Mucosa of descending colon (tissue), 3 donors: ENCODE results near the gene SLC26A4. TPM values are rescaled to one million over a fixed set of nuclear protein-coding genes. Genes with fewer than 3 reads are reported as not detected.

Source experiments
- ATAC-seq: fragments of 200-7000 bp; cut with Tn5 transposase; one replicate; pipeline ENCODE4 v1.9.1; 2020; ENCODE audit warnings: mild to moderate bottlenecking, moderate library complexity
- DNase-seq, 3 donors: peaks; one replicate each; pipeline ENCODE4 v3.0.0-alpha.2; 2020
- H3K36me3 ChIP-seq: fragments of 200-600 bp; one replicate; pipeline ENCODE4 v1.8.0; 2021; ENCODE audit warnings: low read depth, mild to moderate bottlenecking
- H3K4me1 ChIP-seq: fragments of 200-600 bp; one replicate; pipeline ENCODE4 v1.8.0; 2021; ENCODE audit warnings: low read depth, mild to moderate bottlenecking
- H3K4me3 ChIP-seq: fragments of 200-600 bp; one replicate; pipeline ENCODE4 v1.8.0; 2021; ENCODE audit warnings: mild to moderate bottlenecking
- H3K9me3 ChIP-seq: fragments of 200-600 bp; one replicate; pipeline ENCODE4 v1.8.0; 2021; ENCODE audit warnings: mild to moderate bottlenecking
- intact Hi-C, 2 donors: fragments of 100-400 bp; cut with DNase I in 1 of 2; cut with micrococcal nuclease in 1 of 2; formaldehyde crosslinking; loops; one replicate each; pipeline versions ENCODE4 v1.11.0 to v1.11.1; 2022; cut with DNase I, micrococcal nuclease
- total RNA-seq, 3 donors: library from RNA; stranded (reverse); fragmentation: NEBNext Ultra II Directional in 2 of 3; extraction: Animal tissue kit (Norgen Biotek cat#: 25700) in 2 of 3; gene quantifications; one replicate each; pipeline versions ENCODE4 v1.2.1 to v1.2.4, GENCODE V29; 2021 to 2023
- TF ChIP-seq, protein P1 (sequence below): fragments of 200-600 bp; IDR thresholded peaks from one replicate; pipeline ENCODE4 v1.8.0; 2022; ENCODE audit warnings: antibody characterized with exemption, mild to moderate bottlenecking
- donor health status: DM: no; HTN: no; CAD: no; lungs with moderate emphysema.
- donor health status: DM: no; HTN: no; CAD: no.
- donor health status: DM: no; HTN: yes; CAD: no.

Gene SLC26A4
- total RNA-seq, 3 donors from 2014 or later: 0.48 to 1.4 (median 0.57) TPM

DNA sequence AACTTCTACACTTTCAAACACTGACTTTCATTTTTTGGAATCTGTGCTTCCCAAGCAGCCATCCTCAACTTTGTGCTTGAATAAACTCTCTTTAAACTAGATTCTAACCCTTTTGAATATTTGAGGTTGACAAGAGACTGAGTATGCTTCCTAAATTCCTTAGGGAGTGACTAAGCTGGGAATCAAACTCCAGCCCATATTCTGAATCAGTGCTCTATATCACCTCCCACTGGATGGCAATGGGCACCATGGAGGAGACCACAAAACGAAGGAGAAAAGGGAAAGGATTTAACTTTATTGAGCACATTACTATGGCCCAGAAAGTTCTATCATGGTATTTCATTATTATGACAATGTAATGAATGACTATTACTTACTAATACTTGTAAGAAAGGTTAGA, 17.2 kb upstream of the SLC26A4 start:
- Histone ChIP-seq H3K4me1 (no peaks in the 10 kb centered on the region), H3K4me3 (no peak overlapping the region), H3K9me3 (no peaks in the 10 kb centered on the region), H3K36me3 (no peaks in the 10 kb centered on the region)
- ATAC-seq: no peak
- DNase-seq: no peak
- intact Hi-C loops: no loop called here
- TF ChIP-seq, protein P1, sequence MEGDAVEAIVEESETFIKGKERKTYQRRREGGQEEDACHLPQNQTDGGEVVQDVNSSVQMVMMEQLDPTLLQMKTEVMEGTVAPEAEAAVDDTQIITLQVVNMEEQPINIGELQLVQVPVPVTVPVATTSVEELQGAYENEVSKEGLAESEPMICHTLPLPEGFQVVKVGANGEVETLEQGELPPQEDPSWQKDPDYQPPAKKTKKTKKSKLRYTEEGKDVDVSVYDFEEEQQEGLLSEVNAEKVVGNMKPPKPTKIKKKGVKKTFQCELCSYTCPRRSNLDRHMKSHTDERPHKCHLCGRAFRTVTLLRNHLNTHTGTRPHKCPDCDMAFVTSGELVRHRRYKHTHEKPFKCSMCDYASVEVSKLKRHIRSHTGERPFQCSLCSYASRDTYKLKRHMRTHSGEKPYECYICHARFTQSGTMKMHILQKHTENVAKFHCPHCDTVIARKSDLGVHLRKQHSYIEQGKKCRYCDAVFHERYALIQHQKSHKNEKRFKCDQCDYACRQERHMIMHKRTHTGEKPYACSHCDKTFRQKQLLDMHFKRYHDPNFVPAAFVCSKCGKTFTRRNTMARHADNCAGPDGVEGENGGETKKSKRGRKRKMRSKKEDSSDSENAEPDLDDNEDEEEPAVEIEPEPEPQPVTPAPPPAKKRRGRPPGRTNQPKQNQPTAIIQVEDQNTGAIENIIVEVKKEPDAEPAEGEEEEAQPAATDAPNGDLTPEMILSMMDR: no peak

DNA sequence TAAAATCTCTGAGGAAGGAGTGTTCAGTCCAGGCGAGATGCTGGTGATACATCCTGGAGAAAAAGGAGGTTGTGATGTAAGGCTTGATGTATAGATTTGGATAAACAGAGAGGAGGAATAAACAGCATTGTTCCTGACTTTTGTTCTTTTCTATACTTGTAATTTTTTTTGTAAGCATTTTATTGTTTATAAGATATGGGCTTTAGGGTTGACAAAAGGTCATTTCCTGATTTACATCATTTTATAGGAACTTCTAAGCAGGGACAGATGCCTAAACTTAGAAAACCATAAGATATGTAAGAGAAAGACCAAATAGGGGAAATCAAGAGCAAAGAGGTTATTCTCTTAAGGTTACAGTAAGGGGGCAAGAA, 16.7 kb upstream of the SLC26A4 start:
- H3K4me3 ChIP-seq: no peak overlapping the region
- TF ChIP-seq, protein P1: no peak
- ATAC-seq (peak; percentile 59), DNase-seq (no peak)
- H3K9me3 ChIP-seq: no peaks in the 10 kb centered on the region
- no peaks in the 10 kb centered on the region for H3K36me3 ChIP-seq
- no peaks in the 10 kb centered on the region for H3K4me1 ChIP-seq
- intact Hi-C loops: no loop called here

DNA sequence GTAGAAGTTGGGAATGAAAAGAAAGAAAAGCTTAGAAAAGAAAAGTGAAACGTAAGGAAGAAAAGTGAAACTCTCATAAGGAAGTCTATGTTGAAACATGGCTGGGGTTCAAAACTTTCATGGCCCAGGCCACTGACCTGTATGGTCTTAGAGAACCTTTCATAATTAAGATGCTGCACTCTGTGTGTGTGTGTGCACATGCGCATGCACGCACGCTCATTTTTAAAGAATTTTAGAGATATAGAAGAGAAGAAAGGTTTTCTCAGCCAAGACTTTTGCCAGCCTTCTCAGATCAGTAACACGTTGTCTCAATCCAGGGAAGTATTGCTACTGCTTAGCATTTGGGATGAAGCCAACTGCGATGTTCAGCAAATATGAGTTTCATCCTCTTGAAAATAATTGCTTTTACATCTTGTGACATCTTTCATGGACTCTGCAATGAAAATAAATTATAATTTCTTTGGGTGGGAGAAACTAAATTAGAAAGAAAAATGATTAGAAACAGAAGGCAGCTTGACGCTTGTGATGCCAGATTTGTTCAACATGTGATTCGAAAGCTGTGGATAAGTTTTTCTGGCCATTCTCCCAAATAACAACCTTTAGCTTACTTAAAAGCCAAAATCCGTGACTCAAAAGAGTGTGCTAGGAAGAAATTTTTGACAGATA, 16.2 kb upstream of the SLC26A4 start:
- Histone ChIP-seq H3K9me3 (no peaks in the 10 kb centered on the region), H3K4me1 (no peaks in the 10 kb centered on the region), H3K36me3 (no peaks in the 10 kb centered on the region), H3K4me3 (no peak overlapping the region)
- peak; percentile 71 for ATAC-seq
- intact Hi-C loops: no loop called here
- no peak for DNase-seq
- TF ChIP-seq, protein P1: no peak

DNA sequence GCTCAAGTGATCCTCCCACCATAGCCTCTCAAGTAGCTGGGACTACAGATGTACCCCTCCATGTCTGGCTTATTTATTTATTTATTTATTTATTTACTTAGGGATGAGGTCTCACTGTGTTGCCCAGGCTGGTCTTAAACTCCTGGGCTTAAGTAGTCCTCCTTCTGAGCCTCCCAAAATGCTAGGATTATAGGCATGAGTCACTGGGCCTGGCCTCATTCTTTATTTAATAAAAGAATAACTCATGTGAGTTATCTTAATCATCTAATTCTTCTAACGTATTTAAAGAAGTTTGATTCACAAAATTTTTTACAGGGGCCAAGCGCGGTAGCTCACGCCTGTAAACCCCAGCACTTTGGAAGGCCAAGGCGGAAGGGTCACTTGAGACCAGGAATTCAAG, 8.0 kb upstream of the SLC26A4 start:
- H3K36me3 ChIP-seq: no peaks in the 10 kb centered on the region
- H3K4me1 ChIP-seq: no peaks in the 10 kb centered on the region
- intact Hi-C loops: no loop called here
- no peak overlapping the region for H3K4me3 ChIP-seq
- H3K9me3 ChIP-seq: no peaks in the 10 kb centered on the region
- no peak for ATAC-seq
- DNase-seq: no peak
- TF ChIP-seq, protein P1: no peak

DNA sequence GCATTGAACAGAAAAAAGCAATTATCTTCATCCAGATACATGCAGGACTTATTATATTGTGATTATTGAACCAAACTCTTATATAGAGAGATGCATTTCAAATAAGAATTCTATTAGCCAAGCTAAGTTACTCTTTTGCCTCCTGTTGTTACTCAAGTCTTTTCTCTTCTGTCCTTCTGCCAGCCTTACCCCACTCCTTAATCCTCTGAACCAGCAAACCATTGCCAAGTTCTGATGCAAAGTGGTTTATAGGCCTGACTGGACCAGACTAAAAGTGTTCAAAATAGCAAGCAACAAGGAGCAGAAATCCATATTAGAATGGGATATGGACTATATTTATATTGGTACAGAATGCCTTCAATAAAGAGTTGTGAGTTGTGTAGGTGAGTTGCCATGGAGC, 2.2 kb upstream of the SLC26A4 start:
- Histone ChIP-seq H3K9me3 (no peaks in the 10 kb centered on the region), H3K4me3 (no peak overlapping the region), H3K4me1 (peaks cover 13% of the 10 kb centered on the region), H3K36me3 (no peaks in the 10 kb centered on the region)
- ATAC-seq: no peak
- intact Hi-C loops: no loop called here
- TF ChIP-seq, protein P1: no peak
- no peak for DNase-seq

DNA sequence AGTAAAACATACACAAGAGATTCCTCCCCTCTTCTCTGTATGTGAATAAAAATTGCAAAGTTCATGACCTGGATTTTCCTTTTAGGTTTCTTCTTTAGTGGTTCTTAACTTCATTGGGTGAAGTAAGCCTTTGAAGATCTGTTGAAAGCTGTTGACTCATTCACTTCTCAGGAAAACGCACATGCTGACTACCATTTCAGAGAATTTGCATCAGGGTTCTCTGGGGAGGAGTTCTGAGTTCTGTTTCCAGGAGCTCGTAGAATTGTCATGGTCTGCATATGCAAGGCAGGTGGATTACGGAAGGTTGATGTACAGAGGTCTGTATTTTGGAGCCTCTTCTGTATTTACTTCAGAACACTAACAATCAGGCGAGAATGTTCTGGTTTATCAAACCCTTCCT, 962 bp upstream of the SLC26A4 start:
- intact Hi-C loops: no loop called here
- ATAC-seq (no peak), DNase-seq (no peak)
- Histone ChIP-seq H3K4me3 (no peak overlapping the region), H3K36me3 (no peaks in the 10 kb centered on the region), H3K4me1 (peaks cover 13% of the 10 kb centered on the region), H3K9me3 (no peaks in the 10 kb centered on the region)
- TF ChIP-seq, protein P1: no peak
